Measurements from ENCODE around the gene KRT25.
"Not testable (repeated sequence)": the region's sequence is repeated elsewhere in the genome, so short reads cannot be mapped to it uniquely, and the experiment has no call there.

The KRT25 gene

DNA sequence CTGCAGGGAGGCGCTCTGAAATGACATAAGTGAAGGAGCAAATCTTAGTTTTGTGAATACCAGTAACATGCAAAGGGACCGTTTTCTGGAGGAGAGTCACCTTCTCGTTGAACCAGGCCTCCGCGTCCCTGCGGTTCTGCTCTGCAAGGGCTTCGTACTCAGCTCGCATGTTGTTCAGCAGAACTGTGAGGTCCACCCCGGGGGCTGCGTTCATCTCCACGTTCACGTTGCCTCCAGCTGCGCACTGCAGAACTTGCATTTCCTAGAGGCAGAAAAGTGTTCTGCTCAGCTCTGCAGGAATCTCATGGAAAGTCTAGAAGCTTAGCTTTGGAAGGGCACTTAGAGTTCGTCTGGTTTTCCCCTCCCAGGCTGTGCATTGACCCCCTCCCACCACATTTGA is 4.1 kb downstream of the KRT25 start:
- H3K4me2 ChIP-seq (ENCODE audit: low read depth, low read length) = no peak overlapping the region
- H3K36me3 ChIP-seq (replicated peaks; ENCODE audit: insufficient read depth, low read length) = no peaks in the 10 kb centered on the region
- no peaks in the 10 kb centered on the region for H3K9me2 ChIP-seq (replicated peaks; ENCODE audit: insufficient read depth, low read length)
- no peak for DNase-seq
- H3K4me1 ChIP-seq (ENCODE audit: low read length) = no peaks in the 10 kb centered on the region
- no peaks in the 10 kb centered on the region for H4K20me1 ChIP-seq (ENCODE audit: insufficient read depth, low read length)
- H3K9me3 ChIP-seq (replicated peaks; ENCODE audit: insufficient read depth, low read length) = no peaks in the 10 kb centered on the region
- H2AFZ ChIP-seq (ENCODE audit: low read length) = no peak overlapping the region
- no peak overlapping the region for H3K4me3 ChIP-seq (ENCODE audit: low read length)
- no peak overlapping the region for H3K9ac ChIP-seq (ENCODE audit: low read length)
- H3K27ac ChIP-seq (ENCODE audit: low read length) = no peak overlapping the region
- TF ChIP-seq, protein P1, sequence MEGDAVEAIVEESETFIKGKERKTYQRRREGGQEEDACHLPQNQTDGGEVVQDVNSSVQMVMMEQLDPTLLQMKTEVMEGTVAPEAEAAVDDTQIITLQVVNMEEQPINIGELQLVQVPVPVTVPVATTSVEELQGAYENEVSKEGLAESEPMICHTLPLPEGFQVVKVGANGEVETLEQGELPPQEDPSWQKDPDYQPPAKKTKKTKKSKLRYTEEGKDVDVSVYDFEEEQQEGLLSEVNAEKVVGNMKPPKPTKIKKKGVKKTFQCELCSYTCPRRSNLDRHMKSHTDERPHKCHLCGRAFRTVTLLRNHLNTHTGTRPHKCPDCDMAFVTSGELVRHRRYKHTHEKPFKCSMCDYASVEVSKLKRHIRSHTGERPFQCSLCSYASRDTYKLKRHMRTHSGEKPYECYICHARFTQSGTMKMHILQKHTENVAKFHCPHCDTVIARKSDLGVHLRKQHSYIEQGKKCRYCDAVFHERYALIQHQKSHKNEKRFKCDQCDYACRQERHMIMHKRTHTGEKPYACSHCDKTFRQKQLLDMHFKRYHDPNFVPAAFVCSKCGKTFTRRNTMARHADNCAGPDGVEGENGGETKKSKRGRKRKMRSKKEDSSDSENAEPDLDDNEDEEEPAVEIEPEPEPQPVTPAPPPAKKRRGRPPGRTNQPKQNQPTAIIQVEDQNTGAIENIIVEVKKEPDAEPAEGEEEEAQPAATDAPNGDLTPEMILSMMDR (IDR thresholded peaks at IDR 0.05; ENCODE audit: low read length) = no peak
- no peaks in the 10 kb centered on the region for H3K27me3 ChIP-seq (replicated peaks; ENCODE audit: insufficient read depth, low read length)
- no peaks in the 10 kb centered on the region for H3F3A ChIP-seq (ENCODE audit: insufficient read depth, low read length)
- H3K79me2 ChIP-seq (ENCODE audit: low read length) = no peaks in the 10 kb centered on the region

DNA sequence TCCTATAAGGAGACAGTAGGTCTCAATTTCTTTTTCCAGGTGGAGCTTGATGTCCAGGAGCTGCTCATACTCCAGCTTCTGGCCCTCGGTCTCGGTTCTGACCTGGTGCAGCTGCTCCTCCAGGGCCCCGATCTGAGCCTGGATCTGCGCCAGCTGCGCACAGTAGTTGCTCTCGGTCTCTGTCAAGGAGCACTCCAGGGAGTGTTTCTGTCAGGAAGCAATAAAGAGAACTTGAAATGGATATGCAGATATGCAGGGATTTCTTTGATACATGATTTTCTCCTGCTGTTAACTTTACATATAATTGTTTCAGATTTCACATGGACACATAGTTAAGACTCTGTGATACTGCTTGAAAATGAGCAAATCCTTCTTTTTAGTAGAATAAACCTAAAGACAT is 4.7 kb downstream of the KRT25 start:
- H3K27me3 ChIP-seq (replicated peaks; ENCODE audit: insufficient read depth, low read length) = no peaks in the 10 kb centered on the region
- no peak for DNase-seq
- no peaks in the 10 kb centered on the region for H4K20me1 ChIP-seq (ENCODE audit: insufficient read depth, low read length)
- H2AFZ ChIP-seq (ENCODE audit: low read length) = no peak overlapping the region
- H3K9me3 ChIP-seq (replicated peaks; ENCODE audit: insufficient read depth, low read length) = no peaks in the 10 kb centered on the region
- H3F3A ChIP-seq (ENCODE audit: insufficient read depth, low read length) = no peaks in the 10 kb centered on the region
- H3K4me2 ChIP-seq (ENCODE audit: low read depth, low read length) = no peak overlapping the region
- TF ChIP-seq, protein P1 (IDR thresholded peaks at IDR 0.05; ENCODE audit: low read length) = no peak
- TF ChIP-seq EZH2phosphoT487 (IDR thresholded peaks at IDR 0.05; ENCODE audit: low read length) (no peak), EZH2 (optimal IDR thresholded peaks at IDR 0.05; ENCODE audit: low read depth, low read length) (no peak)
- H3K9ac ChIP-seq (ENCODE audit: low read length) = no peak overlapping the region
- H3K36me3 ChIP-seq (replicated peaks; ENCODE audit: insufficient read depth, low read length) = no peaks in the 10 kb centered on the region
- H3K79me2 ChIP-seq (ENCODE audit: low read length) = no peaks in the 10 kb centered on the region
- no peak overlapping the region for H3K27ac ChIP-seq (ENCODE audit: low read length)
- H3K9me2 ChIP-seq (replicated peaks; ENCODE audit: insufficient read depth, low read length) = no peaks in the 10 kb centered on the region
- no peak overlapping the region for H3K4me3 ChIP-seq (ENCODE audit: low read length)
- H3K4me1 ChIP-seq (ENCODE audit: low read length) = no peaks in the 10 kb centered on the region

DNA sequence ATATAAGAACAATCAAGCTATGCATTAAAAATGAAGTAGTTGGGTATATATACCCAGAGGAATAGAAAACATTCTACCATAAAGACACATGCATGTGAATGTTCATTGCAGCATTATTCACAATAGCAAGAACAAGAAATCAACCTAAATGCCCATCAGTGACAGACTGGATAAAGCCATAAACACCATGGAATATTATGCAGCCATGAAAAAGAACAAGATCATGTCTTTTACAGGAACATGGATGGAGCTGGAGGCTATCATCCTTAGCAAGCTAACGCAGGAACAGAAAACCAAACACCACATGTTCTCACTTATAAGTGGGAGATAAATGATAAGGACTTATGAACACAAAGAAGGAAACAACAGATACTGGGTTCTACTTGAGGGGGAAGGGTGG is 6.5 kb downstream of the KRT25 start:
- not testable (repeated sequence) for H2AFZ ChIP-seq (ENCODE audit: low read length); H3K27me3 ChIP-seq (replicated peaks; ENCODE audit: insufficient read depth, low read length); H3K4me3 ChIP-seq (ENCODE audit: low read length); H3K36me3 ChIP-seq (replicated peaks; ENCODE audit: insufficient read depth, low read length); H3K9me2 ChIP-seq (replicated peaks; ENCODE audit: insufficient read depth, low read length); H3K4me2 ChIP-seq (ENCODE audit: low read depth, low read length); H4K20me1 ChIP-seq (ENCODE audit: insufficient read depth, low read length); H3K27ac ChIP-seq (ENCODE audit: low read length); H3K79me2 ChIP-seq (ENCODE audit: low read length); H3F3A ChIP-seq (ENCODE audit: insufficient read depth, low read length); H3K9ac ChIP-seq (ENCODE audit: low read length); H3K9me3 ChIP-seq (replicated peaks; ENCODE audit: insufficient read depth, low read length); DNase-seq; H3K4me1 ChIP-seq (ENCODE audit: low read length)

DNA sequence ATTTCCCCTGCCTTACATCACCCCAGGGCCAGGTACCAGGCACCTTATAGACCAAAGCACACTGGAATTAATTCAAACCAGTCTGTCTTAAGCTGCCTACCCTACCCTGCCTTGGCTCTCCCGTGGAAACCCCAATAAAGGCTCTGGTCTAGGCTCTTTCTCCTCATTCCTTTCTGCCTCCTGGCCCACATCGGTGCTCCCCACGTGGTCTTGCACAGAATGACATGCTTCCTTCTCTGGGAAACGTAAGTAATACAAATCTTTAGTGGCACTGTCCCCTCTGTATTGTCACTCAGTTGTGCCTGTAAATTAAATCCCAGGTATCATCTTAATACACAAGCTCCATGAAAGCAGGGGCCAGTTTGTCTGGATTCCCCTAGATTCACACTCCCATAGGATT is 16.6 kb downstream of the KRT25 start:
- TF ChIP-seq EZH2 (optimal IDR thresholded peaks at IDR 0.05; ENCODE audit: low read depth, low read length) (no peak), EZH2phosphoT487 (IDR thresholded peaks at IDR 0.05; ENCODE audit: low read length) (no peak)
- TF ChIP-seq, protein P1 (IDR thresholded peaks at IDR 0.05; ENCODE audit: low read length) = no peak
- H3K27me3 ChIP-seq (replicated peaks; ENCODE audit: insufficient read depth, low read length) = no peaks in the 10 kb centered on the region
- no peak overlapping the region for H3K4me2 ChIP-seq (ENCODE audit: low read depth, low read length)

More for the DNA sequence above, 16.6 kb downstream of the KRT25 start:
- H3K9me3 ChIP-seq (replicated peaks; ENCODE audit: insufficient read depth, low read length) = no peaks in the 10 kb centered on the region
- no peaks in the 10 kb centered on the region for H3K9me2 ChIP-seq (replicated peaks; ENCODE audit: insufficient read depth, low read length)
- no peak overlapping the region for H3K4me3 ChIP-seq (ENCODE audit: low read length)
- H3K27ac ChIP-seq (ENCODE audit: low read length) = no peak overlapping the region
- H4K20me1 ChIP-seq (ENCODE audit: insufficient read depth, low read length) = no peaks in the 10 kb centered on the region
- no peaks in the 10 kb centered on the region for H3F3A ChIP-seq (ENCODE audit: insufficient read depth, low read length)
- no peak for DNase-seq
- H3K9ac ChIP-seq (ENCODE audit: low read length) = no peak overlapping the region
- no peak overlapping the region for H2AFZ ChIP-seq (ENCODE audit: low read length)
- H3K4me1 ChIP-seq (ENCODE audit: low read length) = no peaks in the 10 kb centered on the region
- H3K79me2 ChIP-seq (ENCODE audit: low read length) = no peaks in the 10 kb centered on the region
- H3K36me3 ChIP-seq (replicated peaks; ENCODE audit: insufficient read depth, low read length) = no peaks in the 10 kb centered on the region

Data from MM.1S (cell line).